ENCODE measurements around the gene TRPM3.
A peak's percentile ranks its signal among the peaks of the same experiment; 100 is the strongest.

Gene TRPM3

DNA sequence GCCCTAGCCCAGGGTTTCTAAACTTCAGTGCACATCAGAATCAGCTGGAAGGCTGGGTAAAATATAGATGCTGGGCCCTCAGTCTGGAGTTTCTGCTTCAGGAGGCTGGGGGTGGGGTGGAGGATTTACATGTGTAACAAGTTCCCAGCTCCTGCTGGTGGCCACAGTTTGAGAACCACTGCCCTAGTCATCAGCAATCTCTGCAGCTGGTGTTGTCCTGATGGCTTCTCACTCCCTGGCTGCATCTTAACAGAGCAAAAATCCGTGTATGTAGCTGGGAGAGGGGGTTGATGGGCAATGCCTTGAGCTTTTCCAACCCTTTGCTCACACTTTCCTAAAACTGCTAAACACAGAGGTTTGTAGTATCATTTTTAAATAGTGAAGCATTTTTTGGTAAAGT is 520.9 kb downstream of the TRPM3 start:
- Histone ChIP-seq H3K4me3 (ENCODE audit: low read depth in 1 of 5, low read length in 5 of 5) (no peak overlapping the region), H3K27ac (ENCODE audit: low read depth, low read length) (peak overlapping the region; percentile 71), H3K9ac (ENCODE audit: low read length in 5 of 5) (peak overlapping the region in 3 of 5 donors; percentile 8 to 57 (median 22))

DNA sequence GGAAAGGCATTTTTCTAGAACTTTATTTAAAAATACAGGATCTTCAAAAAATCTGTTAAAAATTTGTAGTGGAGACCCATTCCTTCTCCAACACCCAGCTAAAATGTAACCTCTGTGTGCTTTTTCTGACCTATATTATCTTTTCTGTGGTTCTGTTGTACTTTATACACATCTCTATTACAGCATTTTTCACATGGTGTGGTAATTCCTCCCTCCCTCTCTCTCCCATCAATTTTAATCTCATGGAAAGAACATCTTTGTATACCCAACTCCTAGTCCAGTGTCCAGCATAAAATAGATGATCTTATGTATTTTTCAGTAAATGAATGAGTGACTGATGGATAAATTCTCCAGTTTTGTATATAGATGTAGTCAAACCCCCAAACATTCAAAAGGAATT is 523.5 kb downstream of the TRPM3 start:
- H3K9ac ChIP-seq (ENCODE audit: low read length in 5 of 5): no peak overlapping the region
- no peak overlapping the region for H3K4me3 ChIP-seq (ENCODE audit: low read depth in 1 of 5, low read length in 5 of 5)
- H3K27ac ChIP-seq (ENCODE audit: low read depth, low read length): no peak overlapping the region
- peaks cover 14 to 35% (median 35%) of the 10 kb centered on the region in 5 donors for H3K4me1 ChIP-seq (ENCODE audit: control insufficient read depth in 5 of 5, insufficient read depth in 5 of 5, low read length in 5 of 5)
- H3K9me3 ChIP-seq (ENCODE audit: control insufficient read depth in 5 of 5, low read length in 5 of 5): no peaks in the 10 kb centered on the region
- H3K36me3 ChIP-seq (ENCODE audit: control insufficient read depth in 5 of 5, insufficient read depth in 5 of 5, low read length in 5 of 5): no peaks in the 10 kb centered on the region
- peaks cover 0 to 3% (median 0%) of the 10 kb centered on the region in 5 donors for H3K27me3 ChIP-seq (ENCODE audit: control insufficient read depth in 5 of 5, insufficient read depth in 4 of 5, low read length in 5 of 5)

More for the DNA sequence above, 520.9 kb downstream of the TRPM3 start:
- H3K36me3 ChIP-seq (ENCODE audit: control insufficient read depth in 5 of 5, insufficient read depth in 5 of 5, low read length in 5 of 5): no peaks in the 10 kb centered on the region
- H3K4me1 ChIP-seq (ENCODE audit: control insufficient read depth in 5 of 5, insufficient read depth in 5 of 5, low read length in 5 of 5): peaks cover 14 to 28% (median 23%) of the 10 kb centered on the region in 5 donors
- no peaks in the 10 kb centered on the region for H3K9me3 ChIP-seq (ENCODE audit: control insufficient read depth in 5 of 5, low read length in 5 of 5)
- peaks cover 0 to 3% (median 0%) of the 10 kb centered on the region in 5 donors for H3K27me3 ChIP-seq (ENCODE audit: control insufficient read depth in 5 of 5, insufficient read depth in 4 of 5, low read length in 5 of 5)

DNA sequence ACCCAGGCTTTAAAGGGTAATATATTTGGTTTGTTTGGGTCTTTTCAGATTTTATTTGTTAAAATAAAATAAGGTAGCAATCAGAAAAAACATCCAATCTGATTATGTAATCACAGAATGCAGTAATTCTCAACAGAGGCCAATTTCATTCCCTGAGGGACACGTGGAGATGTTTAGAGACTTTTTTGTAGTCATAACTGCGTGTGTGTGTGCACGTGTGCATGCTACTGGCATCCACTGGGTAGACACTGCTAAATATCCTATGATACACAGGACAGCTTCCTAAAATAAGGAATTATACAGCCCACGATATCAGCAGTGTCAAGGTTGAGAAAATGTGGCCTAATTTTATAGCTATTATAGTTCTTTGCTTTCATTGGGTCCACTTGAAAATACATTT is 526.2 kb downstream of the TRPM3 start:
- peaks cover 0 to 19% (median 17%) of the 10 kb centered on the region in 5 donors for H3K4me1 ChIP-seq (ENCODE audit: control insufficient read depth in 5 of 5, insufficient read depth in 5 of 5, low read length in 5 of 5)
- H3K36me3 ChIP-seq (ENCODE audit: control insufficient read depth in 5 of 5, insufficient read depth in 5 of 5, low read length in 5 of 5): no peaks in the 10 kb centered on the region
- H3K27me3 ChIP-seq (ENCODE audit: control insufficient read depth in 5 of 5, insufficient read depth in 4 of 5, low read length in 5 of 5): no peaks in the 10 kb centered on the region
- H3K27ac ChIP-seq (ENCODE audit: low read depth, low read length): peak overlapping the region; percentile 68
- no peak overlapping the region for H3K9ac ChIP-seq (ENCODE audit: low read length in 5 of 5)
- no peaks in the 10 kb centered on the region for H3K9me3 ChIP-seq (ENCODE audit: control insufficient read depth in 5 of 5, low read length in 5 of 5)
- H3K4me3 ChIP-seq (ENCODE audit: low read depth in 1 of 5, low read length in 5 of 5): no peak overlapping the region

GRCh38 chr9:70594386-70594944 is 527.0 kb downstream of the TRPM3 start:
- no peaks in the 10 kb centered on the region for H3K9me3 ChIP-seq (ENCODE audit: control insufficient read depth in 5 of 5, low read length in 5 of 5)
- peak overlapping the region; percentile 68 for H3K27ac ChIP-seq (ENCODE audit: low read depth, low read length)
- H3K27me3 ChIP-seq (ENCODE audit: control insufficient read depth in 5 of 5, insufficient read depth in 4 of 5, low read length in 5 of 5): no peaks in the 10 kb centered on the region
- H3K9ac ChIP-seq (ENCODE audit: low read length in 5 of 5): no peak overlapping the region
- H3K4me3 ChIP-seq (ENCODE audit: low read depth in 1 of 5, low read length in 5 of 5): no peak overlapping the region
- H3K36me3 ChIP-seq (ENCODE audit: control insufficient read depth in 5 of 5, insufficient read depth in 5 of 5, low read length in 5 of 5): no peaks in the 10 kb centered on the region
- H3K4me1 ChIP-seq (ENCODE audit: control insufficient read depth in 5 of 5, insufficient read depth in 5 of 5, low read length in 5 of 5): peaks cover 0 to 26% (median 22%) of the 10 kb centered on the region in 5 donors

DNA sequence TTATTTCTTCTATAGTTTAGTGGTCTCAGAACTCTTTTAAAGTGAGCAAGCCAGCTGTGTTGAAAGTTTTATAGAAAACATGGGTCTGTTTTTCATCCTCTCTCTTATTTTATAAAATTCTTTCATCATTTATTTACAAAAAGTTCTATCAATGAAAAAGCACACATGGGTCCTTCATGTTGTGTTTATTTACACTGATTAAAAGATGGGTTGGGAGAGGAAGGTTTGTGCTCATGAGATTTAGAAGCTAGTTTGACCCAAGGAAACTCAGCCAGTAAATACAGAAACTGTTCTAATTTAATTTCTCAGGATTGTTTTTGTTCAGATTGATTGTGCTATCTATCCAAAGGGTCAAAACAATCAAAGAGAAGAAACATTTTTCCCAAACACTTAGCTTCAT is 528.2 kb downstream of the TRPM3 start:
- Histone ChIP-seq H3K4me1 (ENCODE audit: control insufficient read depth in 5 of 5, insufficient read depth in 5 of 5, low read length in 5 of 5) (peaks cover 0 to 34% (median 26%) of the 10 kb centered on the region in 5 donors), H3K9ac (ENCODE audit: low read length in 5 of 5) (no peak overlapping the region), H3K27me3 (ENCODE audit: control insufficient read depth in 5 of 5, insufficient read depth in 4 of 5, low read length in 5 of 5) (no peaks in the 10 kb centered on the region), H3K27ac (ENCODE audit: low read depth, low read length) (no peak overlapping the region), H3K36me3 (ENCODE audit: control insufficient read depth in 5 of 5, insufficient read depth in 5 of 5, low read length in 5 of 5) (no peaks in the 10 kb centered on the region), H3K9me3 (ENCODE audit: control insufficient read depth in 5 of 5, low read length in 5 of 5) (no peaks in the 10 kb centered on the region), H3K4me3 (ENCODE audit: low read depth in 1 of 5, low read length in 5 of 5) (no peak overlapping the region)

- H3K9me3 ChIP-seq (ENCODE audit: control insufficient read depth in 5 of 5, low read length in 5 of 5): no peaks in the 10 kb centered on the region
- peak overlapping the region; percentile 28 for H3K27ac ChIP-seq (ENCODE audit: low read depth, low read length)
- no peaks in the 10 kb centered on the region for H3K27me3 ChIP-seq (ENCODE audit: control insufficient read depth in 5 of 5, insufficient read depth in 4 of 5, low read length in 5 of 5)
- H3K4me3 ChIP-seq (ENCODE audit: low read depth in 1 of 5, low read length in 5 of 5): no peak overlapping the region
- H3K9ac ChIP-seq (ENCODE audit: low read length in 5 of 5): no peak overlapping the region
- no peaks in the 10 kb centered on the region for H3K36me3 ChIP-seq (ENCODE audit: control insufficient read depth in 5 of 5, insufficient read depth in 5 of 5, low read length in 5 of 5)
- peaks cover 0 to 38% (median 31%) of the 10 kb centered on the region in 5 donors for H3K4me1 ChIP-seq (ENCODE audit: control insufficient read depth in 5 of 5, insufficient read depth in 5 of 5, low read length in 5 of 5)
Measured at GRCh38 chr9:70590315-70590677, 531.1 kb downstream of the TRPM3 start.

- Histone ChIP-seq H3K36me3 (ENCODE audit: control insufficient read depth in 5 of 5, insufficient read depth in 5 of 5, low read length in 5 of 5) (no peaks in the 10 kb centered on the region), H3K27ac (ENCODE audit: low read depth, low read length) (peak overlapping the region; percentile 28), H3K9me3 (ENCODE audit: control insufficient read depth in 5 of 5, low read length in 5 of 5) (no peaks in the 10 kb centered on the region), H3K27me3 (ENCODE audit: control insufficient read depth in 5 of 5, insufficient read depth in 4 of 5, low read length in 5 of 5) (no peaks in the 10 kb centered on the region), H3K4me1 (ENCODE audit: control insufficient read depth in 5 of 5, insufficient read depth in 5 of 5, low read length in 5 of 5) (peaks cover 0 to 32% (median 26%) of the 10 kb centered on the region in 5 donors), H3K9ac (ENCODE audit: low read length in 5 of 5) (peak overlapping the region in 1 of 5 donors; percentile 27), H3K4me3 (ENCODE audit: low read depth in 1 of 5, low read length in 5 of 5) (peak overlapping the region in 1 of 5 donors; percentile 39)
Measured at GRCh38 chr9:70589571-70590314, 531.7 kb downstream of the TRPM3 start.

DNA sequence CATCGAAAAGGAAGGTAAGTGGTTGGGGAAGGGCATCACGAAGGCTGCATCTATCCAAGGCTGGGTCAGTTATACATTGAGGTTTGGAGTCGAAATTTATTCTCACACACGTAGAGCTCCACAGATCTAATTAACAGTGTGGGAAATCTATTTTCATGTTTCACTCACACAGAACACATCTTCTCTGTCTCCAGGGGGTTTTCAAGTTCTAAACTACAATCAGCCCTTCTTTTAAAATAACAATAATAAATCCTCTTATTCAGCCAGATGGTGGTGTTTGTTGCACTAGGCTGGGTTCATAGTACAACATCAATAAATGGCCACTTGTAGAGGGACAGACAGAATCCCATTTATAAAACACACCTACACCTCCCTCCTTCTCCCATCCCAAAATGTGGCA is 532.4 kb downstream of the TRPM3 start:
- peak overlapping the region in 1 of 5 donors; percentile 27 for H3K9ac ChIP-seq (ENCODE audit: low read length in 5 of 5)

DNA sequence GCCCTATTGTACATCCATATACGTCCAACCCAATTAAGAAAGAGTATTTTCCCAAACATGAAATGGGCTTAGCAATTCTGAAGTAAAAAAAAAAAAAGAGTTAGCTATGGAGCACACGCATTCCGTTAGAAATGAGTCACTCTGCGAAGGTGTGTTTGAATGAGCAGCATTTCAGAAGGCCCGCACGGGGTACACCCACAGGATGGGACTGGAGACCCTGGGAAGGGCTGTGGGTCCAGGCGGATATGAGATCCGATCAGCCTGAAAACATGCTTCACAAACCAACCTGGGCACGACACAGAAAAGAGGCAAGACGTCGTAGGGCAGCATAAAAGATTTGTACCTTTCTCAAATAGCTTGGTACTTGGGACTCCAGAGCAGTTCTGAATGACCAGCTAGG is 533.0 kb downstream of the TRPM3 start:
- no peak overlapping the region for H3K27ac ChIP-seq (ENCODE audit: low read depth, low read length)
- H3K36me3 ChIP-seq (ENCODE audit: control insufficient read depth in 5 of 5, insufficient read depth in 5 of 5, low read length in 5 of 5): no peaks in the 10 kb centered on the region
- peaks cover 0 to 28% (median 21%) of the 10 kb centered on the region in 5 donors for H3K4me1 ChIP-seq (ENCODE audit: control insufficient read depth in 5 of 5, insufficient read depth in 5 of 5, low read length in 5 of 5)

More for the DNA sequence above, 532.4 kb downstream of the TRPM3 start:
- H3K27ac ChIP-seq (ENCODE audit: low read depth, low read length): peak overlapping the region; percentile 28
- H3K27me3 ChIP-seq (ENCODE audit: control insufficient read depth in 5 of 5, insufficient read depth in 4 of 5, low read length in 5 of 5): no peaks in the 10 kb centered on the region
- no peaks in the 10 kb centered on the region for H3K9me3 ChIP-seq (ENCODE audit: control insufficient read depth in 5 of 5, low read length in 5 of 5)
- peaks cover 0 to 28% (median 21%) of the 10 kb centered on the region in 5 donors for H3K4me1 ChIP-seq (ENCODE audit: control insufficient read depth in 5 of 5, insufficient read depth in 5 of 5, low read length in 5 of 5)
- H3K4me3 ChIP-seq (ENCODE audit: low read depth in 1 of 5, low read length in 5 of 5): no peak overlapping the region
- H3K36me3 ChIP-seq (ENCODE audit: control insufficient read depth in 5 of 5, insufficient read depth in 5 of 5, low read length in 5 of 5): no peaks in the 10 kb centered on the region

GRCh38 chr9:70587201-70587600 is 534.2 kb downstream of the TRPM3 start:
- Histone ChIP-seq H3K4me1 (ENCODE audit: control insufficient read depth in 5 of 5, insufficient read depth in 5 of 5, low read length in 5 of 5) (peaks cover 0 to 28% (median 21%) of the 10 kb centered on the region in 5 donors), H3K4me3 (ENCODE audit: low read depth in 1 of 5, low read length in 5 of 5) (no peak overlapping the region), H3K27ac (ENCODE audit: low read depth, low read length) (peak overlapping the region; percentile 22), H3K36me3 (ENCODE audit: control insufficient read depth in 5 of 5, insufficient read depth in 5 of 5, low read length in 5 of 5) (no peaks in the 10 kb centered on the region), H3K27me3 (ENCODE audit: control insufficient read depth in 5 of 5, insufficient read depth in 4 of 5, low read length in 5 of 5) (no peaks in the 10 kb centered on the region), H3K9ac (ENCODE audit: low read length in 5 of 5) (peak overlapping the region in 1 of 5 donors; percentile 27), H3K9me3 (ENCODE audit: control insufficient read depth in 5 of 5, low read length in 5 of 5) (no peaks in the 10 kb centered on the region)

More for the DNA sequence above, 533.0 kb downstream of the TRPM3 start:
- no peak overlapping the region for H3K4me3 ChIP-seq (ENCODE audit: low read depth in 1 of 5, low read length in 5 of 5)
- H3K27me3 ChIP-seq (ENCODE audit: control insufficient read depth in 5 of 5, insufficient read depth in 4 of 5, low read length in 5 of 5): no peaks in the 10 kb centered on the region
- H3K9me3 ChIP-seq (ENCODE audit: control insufficient read depth in 5 of 5, low read length in 5 of 5): no peaks in the 10 kb centered on the region
- H3K9ac ChIP-seq (ENCODE audit: low read length in 5 of 5): no peak overlapping the region

Data from subcutaneous abdominal adipose tissue (tissue), 5 donors.